Measurements from ENCODE around the gene SHBG.

GRCh38 chr17:7592422-7593021 lies 37.4 kb upstream of the SHBG start:
- TF ChIP-seq EZH2 (IDR thresholded peaks at IDR 0.05; ENCODE audit: insufficient read depth, poor library complexity, severe bottlenecking): no peak
- no peak for TF ChIP-seq EZH2phosphoT487 (IDR thresholded peaks at IDR 0.05; ENCODE audit: insufficient read depth, low read depth)
